Body of pancreas (tissue), 4 donors: Measurements from ENCODE around the gene ENAH.

ENCODE experiments used
- CTCF ChIP-seq, 7 experiments: fragments of 450-650 bp in 4 of 7; fragments of 200-600 bp in 3 of 7; sonication (generic) in 3 of 7; IDR thresholded peaks; one replicate each; pipeline ENCODE4 v1.5.1; 2016 to 2019; ENCODE audit warnings: antibody characterized with exemption in 7 of 7
- POLR2A ChIP-seq, 3 donors: fragments of 450-650 bp; IDR thresholded peaks; one replicate each; pipeline ENCODE4 v1.6.1; 2016; ENCODE audit warnings: antibody characterized with exemption in 3 of 3, mild to moderate bottlenecking in 2 of 3

DNA sequence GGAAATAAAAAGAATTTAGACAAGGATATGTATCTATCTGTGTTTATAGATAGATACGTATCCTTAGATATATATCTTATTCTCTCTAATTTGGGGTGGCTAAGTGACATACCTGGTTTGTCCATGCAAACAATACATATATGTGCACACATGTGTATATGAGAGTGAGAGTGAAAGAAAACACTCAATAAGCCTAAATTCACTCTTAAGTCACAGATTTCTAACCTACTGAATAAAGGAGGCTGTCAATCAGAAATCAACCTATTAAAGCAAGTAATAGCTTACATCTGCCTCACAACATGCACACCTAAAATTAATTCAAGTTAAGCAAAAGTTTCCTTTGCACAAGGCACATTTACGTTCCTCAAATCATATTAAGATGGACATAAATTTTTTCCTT lies 118.2 kb downstream of the ENAH start:
- TF ChIP-seq CTCF (IDR thresholded peaks at IDR 0.05) = no peak
- TF ChIP-seq POLR2A (IDR thresholded peaks at IDR 0.05) = no peak
